Measurements from ENCODE around the gene CMIP.

DNA sequence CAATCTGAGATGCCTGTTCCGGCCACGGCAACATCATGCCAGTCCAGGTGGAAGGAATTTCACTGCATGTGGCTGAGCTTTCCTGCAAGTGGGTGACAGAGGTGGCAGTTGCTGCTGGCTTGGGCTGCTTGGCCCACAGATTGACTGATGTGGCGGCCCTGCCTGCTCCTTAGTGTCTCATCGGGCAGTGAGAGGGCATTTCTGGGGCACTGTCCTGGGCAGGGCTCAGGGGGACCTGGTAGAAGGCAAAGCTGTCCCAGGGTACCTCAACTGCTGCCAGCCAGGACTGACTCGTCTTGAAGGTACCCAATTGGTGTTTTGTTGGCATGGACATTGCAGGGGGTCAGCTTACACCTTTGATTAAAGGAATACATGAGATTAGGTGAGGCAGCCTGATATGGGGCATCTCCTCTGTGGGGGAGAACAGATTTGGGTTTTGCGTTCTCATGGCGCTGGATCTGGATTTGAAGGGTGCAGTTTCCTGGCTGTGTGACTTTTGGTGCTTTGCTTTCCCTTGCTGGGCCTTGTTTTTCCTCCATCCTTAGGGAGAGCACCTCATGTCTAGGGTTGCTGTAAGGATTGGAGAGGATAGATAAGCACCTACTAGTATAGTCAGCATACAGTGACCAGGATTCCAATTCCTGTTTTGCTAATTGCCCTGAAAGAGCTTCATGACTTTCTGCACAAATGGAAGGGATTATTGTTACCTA is 5.4 kb downstream of the CMIP start:
- TF ChIP-seq EZH2phosphoT487 (IDR thresholded peaks at IDR 0.05): no peak
- TF ChIP-seq, protein P1, sequence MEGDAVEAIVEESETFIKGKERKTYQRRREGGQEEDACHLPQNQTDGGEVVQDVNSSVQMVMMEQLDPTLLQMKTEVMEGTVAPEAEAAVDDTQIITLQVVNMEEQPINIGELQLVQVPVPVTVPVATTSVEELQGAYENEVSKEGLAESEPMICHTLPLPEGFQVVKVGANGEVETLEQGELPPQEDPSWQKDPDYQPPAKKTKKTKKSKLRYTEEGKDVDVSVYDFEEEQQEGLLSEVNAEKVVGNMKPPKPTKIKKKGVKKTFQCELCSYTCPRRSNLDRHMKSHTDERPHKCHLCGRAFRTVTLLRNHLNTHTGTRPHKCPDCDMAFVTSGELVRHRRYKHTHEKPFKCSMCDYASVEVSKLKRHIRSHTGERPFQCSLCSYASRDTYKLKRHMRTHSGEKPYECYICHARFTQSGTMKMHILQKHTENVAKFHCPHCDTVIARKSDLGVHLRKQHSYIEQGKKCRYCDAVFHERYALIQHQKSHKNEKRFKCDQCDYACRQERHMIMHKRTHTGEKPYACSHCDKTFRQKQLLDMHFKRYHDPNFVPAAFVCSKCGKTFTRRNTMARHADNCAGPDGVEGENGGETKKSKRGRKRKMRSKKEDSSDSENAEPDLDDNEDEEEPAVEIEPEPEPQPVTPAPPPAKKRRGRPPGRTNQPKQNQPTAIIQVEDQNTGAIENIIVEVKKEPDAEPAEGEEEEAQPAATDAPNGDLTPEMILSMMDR (IDR thresholded peaks at IDR 0.05): no peak

Measured in neural progenitor cell (in vitro differentiated cells).